PC-9 (cell line): ENCODE results near the gene KCNA1. TPM values are rescaled to one million over a fixed set of nuclear protein-coding genes. Genes with fewer than 3 reads are reported as not detected.

Source experiments
- BruUV-seq: library from RNA; stranded (reverse); fragments of 400-500 nt; replicated peaks from 2 replicates; lab custom pipeline; 2021; lab: Mats Ljungman, UMichigan
- CTCF ChIA-PET: fragments of 300-600 bp; sonication (Branson Sonifier 250); formaldehyde crosslinking; loops from one replicate; lab custom pipeline; 2022; ENCODE audit warnings: antibody characterized with exemption; lab: Charles Lee
- POLR2A ChIA-PET: fragments of 300-600 bp; sonication (Branson Sonifier 250); formaldehyde crosslinking; loops from one replicate; lab custom pipeline; 2022; ENCODE audit warnings: antibody characterized with exemption; ENCODE audit not compliant: unreplicated experiment; lab: Charles Lee
- DNase-seq, 2 experiments: peaks; one replicate each; pipeline versions ENCODE4 v3.0.0 to v3.0.0-alpha.2; 2015 to 2022; ENCODE audit warnings: mixed read lengths in 1 of 2
- H2AFZ ChIP-seq: fragments of 200-600 bp; sonication (generic); 2 replicates; pipeline ENCODE4 v1.8.1; 2017; ENCODE audit warnings: antibody characterized with exemption
- H3F3A ChIP-seq: fragments of 200-600 bp; sonication (generic); 2 replicates; pipeline ENCODE4 v1.8.1; 2017; ENCODE audit warnings: antibody characterized with exemption, mild to moderate bottlenecking, low read depth; ENCODE audit not compliant: insufficient read depth
- H3K27ac ChIP-seq: fragments of 200-600 bp; sonication (generic); 2 replicates; pipeline ENCODE4 v1.6.1; 2016; ENCODE audit warnings: mixed run types
- H3K27me3 ChIP-seq: fragments of 200-600 bp; sonication (generic); 2 replicates; pipeline ENCODE4 v1.6.1; 2016; ENCODE audit warnings: low read depth, mixed run types; ENCODE audit not compliant: insufficient read depth
- H3K36me3 ChIP-seq: fragments of 200-600 bp; sonication (generic); 2 replicates; pipeline ENCODE4 v1.6.1; 2016; ENCODE audit warnings: low read depth, mixed run types
- H3K4me1 ChIP-seq: fragments of 200-600 bp; sonication (generic); replicated peaks from 2 replicates; pipeline ENCODE4 v1.6.1; 2016; ENCODE audit warnings: mixed run types; ENCODE audit not compliant: insufficient read depth
- H3K4me2 ChIP-seq: fragments of 200-600 bp; sonication (generic); 2 replicates; pipeline ENCODE4 v1.6.1; 2017; ENCODE audit warnings: mixed run types
- H3K4me3 ChIP-seq: fragments of 200-600 bp; sonication (generic); 2 replicates; pipeline ENCODE4 v1.6.1; 2016; ENCODE audit warnings: mixed run types
- H3K79me2 ChIP-seq: fragments of 200-600 bp; sonication (generic); 2 replicates; pipeline ENCODE4 v1.6.1; 2017; ENCODE audit warnings: low read depth, mixed run types
- H3K9me2 ChIP-seq: fragments of 200-600 bp; sonication (generic); 2 replicates; pipeline ENCODE4 v1.8.1; 2017; ENCODE audit warnings: mild to moderate bottlenecking; ENCODE audit not compliant: insufficient read depth
- H3K9me3 ChIP-seq: fragments of 200-600 bp; sonication (generic); 2 replicates; pipeline ENCODE4 v1.8.1; 2016; ENCODE audit warnings: low read depth; ENCODE audit not compliant: insufficient read depth
- H4K20me1 ChIP-seq: fragments of 200-600 bp; sonication (generic); 2 replicates; pipeline ENCODE4 v1.8.1; 2017; ENCODE audit not compliant: insufficient read depth
- EZH2 ChIP-seq: fragments of 200-600 bp; sonication (generic); IDR thresholded peaks from 2 replicates; pipeline ENCODE4 v1.8.0; 2017; ENCODE audit warnings: antibody characterized with exemption, low read depth
- intact Hi-C: fragments of 100-400 bp; cut with micrococcal nuclease; formaldehyde crosslinking; loops from one replicate; pipeline ENCODE4 v1.10.0; 2022; ENCODE audit not compliant: unreplicated experiment
- total RNA-seq: library from RNA; stranded (reverse); gene quantifications from 2 replicates; pipeline ENCODE4 v1.2.3, GENCODE V29; 2021
- TF ChIP-seq, protein P1 (sequence below): fragments of 200-600 bp; sonication (generic); conservative IDR thresholded peaks from 2 replicates; pipeline ENCODE4 v1.6.1; 2017; ENCODE audit warnings: mixed run types, antibody characterized with exemption, mild to moderate bottlenecking, moderate library complexity

Gene KCNA1
- total RNA-seq, 1 experiment from 2014 or later = not detected

DNA sequence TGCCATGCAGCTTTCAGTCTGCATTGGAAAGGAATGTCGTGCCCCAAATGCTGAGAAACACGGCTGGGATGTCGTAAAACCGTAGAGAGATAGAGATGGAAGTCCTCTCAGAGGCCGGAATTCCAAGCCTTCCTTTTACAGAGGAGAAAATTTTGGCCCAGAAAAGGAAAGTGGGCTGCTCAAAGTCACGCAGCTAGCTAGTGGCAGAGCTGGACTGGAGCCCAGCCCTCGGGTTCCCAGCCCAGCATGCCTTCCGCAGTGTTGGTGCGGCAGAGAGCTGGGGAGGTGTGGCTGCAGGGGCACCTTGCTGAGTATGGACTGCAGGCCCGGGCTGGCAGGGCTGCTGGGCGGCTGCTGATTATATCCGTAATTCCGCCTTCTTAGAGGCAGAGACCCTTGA, 50.3 kb downstream of the KCNA1 start:
- intact Hi-C loops = no loop called here
- Histone ChIP-seq H3K27ac (no peak overlapping the region), H3K4me1 (no peaks in the 10 kb centered on the region), H3K36me3 (no peaks in the 10 kb centered on the region), H3K4me3 (no peak overlapping the region), H3K9me2 (no peaks in the 10 kb centered on the region), H2AFZ (no peak overlapping the region), H3K4me2 (no peak overlapping the region), H4K20me1 (no peaks in the 10 kb centered on the region), H3K79me2 (no peaks in the 10 kb centered on the region), H3F3A (no peaks in the 10 kb centered on the region), H3K9me3 (no peaks in the 10 kb centered on the region), H3K27me3 (peaks cover 92% of the 10 kb centered on the region)
- CTCF ChIA-PET = no interaction called here
- no peak for TF ChIP-seq EZH2
- TF ChIP-seq, protein P1, sequence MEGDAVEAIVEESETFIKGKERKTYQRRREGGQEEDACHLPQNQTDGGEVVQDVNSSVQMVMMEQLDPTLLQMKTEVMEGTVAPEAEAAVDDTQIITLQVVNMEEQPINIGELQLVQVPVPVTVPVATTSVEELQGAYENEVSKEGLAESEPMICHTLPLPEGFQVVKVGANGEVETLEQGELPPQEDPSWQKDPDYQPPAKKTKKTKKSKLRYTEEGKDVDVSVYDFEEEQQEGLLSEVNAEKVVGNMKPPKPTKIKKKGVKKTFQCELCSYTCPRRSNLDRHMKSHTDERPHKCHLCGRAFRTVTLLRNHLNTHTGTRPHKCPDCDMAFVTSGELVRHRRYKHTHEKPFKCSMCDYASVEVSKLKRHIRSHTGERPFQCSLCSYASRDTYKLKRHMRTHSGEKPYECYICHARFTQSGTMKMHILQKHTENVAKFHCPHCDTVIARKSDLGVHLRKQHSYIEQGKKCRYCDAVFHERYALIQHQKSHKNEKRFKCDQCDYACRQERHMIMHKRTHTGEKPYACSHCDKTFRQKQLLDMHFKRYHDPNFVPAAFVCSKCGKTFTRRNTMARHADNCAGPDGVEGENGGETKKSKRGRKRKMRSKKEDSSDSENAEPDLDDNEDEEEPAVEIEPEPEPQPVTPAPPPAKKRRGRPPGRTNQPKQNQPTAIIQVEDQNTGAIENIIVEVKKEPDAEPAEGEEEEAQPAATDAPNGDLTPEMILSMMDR = no peak
- POLR2A ChIA-PET = no interaction called here
- DNase-seq = no peak
- no TSS peak for BruUV-seq

DNA sequence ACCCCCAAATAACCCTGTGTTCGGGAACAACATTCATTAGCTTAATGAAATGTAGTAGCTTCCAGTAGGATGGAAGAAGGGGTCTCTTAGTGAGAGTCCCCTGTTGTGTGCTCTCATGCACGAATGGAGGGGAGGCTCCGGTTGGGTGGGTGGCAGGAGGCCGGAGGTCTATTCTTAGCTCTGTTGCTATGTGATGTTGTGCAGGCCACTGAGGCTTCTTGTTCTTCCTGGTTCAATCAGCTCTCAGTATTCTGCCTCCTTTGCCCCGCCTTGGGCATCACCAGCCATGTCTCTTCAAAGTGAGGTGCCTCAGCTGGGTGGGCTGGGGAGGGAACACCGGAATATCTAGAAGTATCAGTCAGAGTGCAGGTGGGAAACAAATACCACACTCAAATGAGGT, 50.8 kb downstream of the KCNA1 start:
- BruUV-seq = no TSS peak
- ChIA-PET CTCF (no interaction called here), POLR2A (no interaction called here)
- TF ChIP-seq, protein P1 = no peak
- no peak for TF ChIP-seq EZH2
- Histone ChIP-seq H3K9me3 (no peaks in the 10 kb centered on the region), H3K9me2 (no peaks in the 10 kb centered on the region), H3K27me3 (peaks cover 95% of the 10 kb centered on the region), H3K4me2 (no peak overlapping the region), H3K36me3 (no peaks in the 10 kb centered on the region), H2AFZ (no peak overlapping the region), H3K4me3 (no peak overlapping the region), H3K79me2 (no peaks in the 10 kb centered on the region), H3K27ac (no peak overlapping the region), H3K4me1 (no peaks in the 10 kb centered on the region), H4K20me1 (no peaks in the 10 kb centered on the region), H3F3A (no peaks in the 10 kb centered on the region)
- intact Hi-C loops = no loop called here
- DNase-seq = no peak

DNA sequence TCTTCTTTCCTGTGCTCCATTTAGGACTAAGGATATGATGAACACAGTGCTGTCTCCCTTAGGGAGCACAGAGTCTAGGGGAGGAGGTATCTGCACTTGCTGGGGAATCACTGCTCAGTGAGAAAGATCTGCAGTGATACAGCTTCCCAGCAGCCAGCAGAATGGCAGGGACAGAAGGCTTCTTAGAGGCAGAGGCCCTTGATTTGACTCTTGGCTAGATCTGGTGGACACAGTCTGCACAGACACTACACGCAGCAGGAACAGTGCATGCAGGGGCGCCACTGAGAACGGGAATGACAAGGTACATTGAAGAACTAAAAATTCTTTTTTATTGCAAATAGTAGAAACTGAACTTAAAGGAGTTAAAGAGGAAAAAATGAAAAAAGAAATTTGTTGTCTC, 51.6 kb downstream of the KCNA1 start:
- CTCF ChIA-PET = no interaction called here
- TF ChIP-seq, protein P1 = no peak
- TF ChIP-seq EZH2 = no peak
- H3K36me3 ChIP-seq = no peaks in the 10 kb centered on the region
- H3K4me1 ChIP-seq = no peaks in the 10 kb centered on the region
- H3K79me2 ChIP-seq = no peaks in the 10 kb centered on the region
- no peak for DNase-seq
- no peak overlapping the region for H2AFZ ChIP-seq
- H3K27ac ChIP-seq = no peak overlapping the region
- no peak overlapping the region for H3K4me3 ChIP-seq
- H3K9me2 ChIP-seq = no peaks in the 10 kb centered on the region
- intact Hi-C loops = no loop called here
- POLR2A ChIA-PET = no interaction called here
- H4K20me1 ChIP-seq = no peaks in the 10 kb centered on the region
- no peak overlapping the region for H3K4me2 ChIP-seq
- H3K27me3 ChIP-seq = peaks cover 88% of the 10 kb centered on the region
- no peaks in the 10 kb centered on the region for H3F3A ChIP-seq
- BruUV-seq = no TSS peak
- no peaks in the 10 kb centered on the region for H3K9me3 ChIP-seq
